Suprapubic skin (tissue), 3 donors: ENCODE results near the gene TNFRSF14.

Source experiments
- POLR2AphosphoS5 ChIP-seq, 3 donors: sonication (generic); formaldehyde crosslinking; IDR thresholded peaks; one replicate each; pipeline ENCODE4 v1.6.1; 2017; ENCODE audit warnings: antibody characterized with exemption in 3 of 3
- TF ChIP-seq, protein P1 (sequence below), 2 donors: fragments of 200-600 bp in 1 of 2; fragments of 450-650 bp in 1 of 2; sonication (generic) in 1 of 2; IDR thresholded peaks; one replicate each; pipeline ENCODE4 v1.5.1; 2016 to 2019; ENCODE audit warnings: antibody characterized with exemption in 2 of 2, mild to moderate bottlenecking in 1 of 2, moderate library complexity in 1 of 2

DNA sequence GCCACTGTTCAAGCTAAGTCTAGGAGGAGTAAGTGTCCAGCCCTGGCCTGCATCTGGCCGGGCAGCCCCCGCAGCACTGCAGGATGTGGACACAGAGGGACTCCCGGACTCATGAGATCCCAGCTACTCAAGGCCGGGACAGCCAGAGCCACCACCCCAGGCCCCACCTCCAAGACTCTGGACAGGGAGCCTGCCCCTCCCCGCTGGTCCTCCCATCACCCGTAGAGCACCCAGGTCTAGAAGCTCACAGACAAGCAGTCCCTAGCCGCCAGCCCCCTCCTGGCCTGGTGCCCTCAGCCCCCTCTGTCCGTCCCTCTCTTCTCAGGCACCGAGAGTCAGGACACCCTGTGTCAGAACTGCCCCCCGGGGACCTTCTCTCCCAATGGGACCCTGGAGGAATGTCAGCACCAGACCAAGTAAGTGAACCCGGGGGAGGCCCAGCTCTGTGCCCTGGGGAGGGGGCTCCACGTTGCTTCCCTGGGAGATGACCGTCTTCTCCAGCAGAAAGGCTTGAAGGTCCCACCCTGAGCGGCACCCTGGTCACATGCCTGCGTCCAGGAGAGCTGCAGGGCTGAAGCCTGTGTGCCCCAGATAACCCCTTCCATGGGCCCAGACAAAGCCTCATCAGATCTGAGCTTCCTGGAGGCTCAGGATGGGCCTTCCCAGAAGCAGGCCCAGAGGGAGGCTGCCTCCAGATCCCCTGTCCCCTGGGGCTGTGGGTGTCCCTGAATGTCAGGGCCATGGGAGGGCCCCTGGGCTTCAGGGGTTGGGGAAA lies 4.3 kb downstream of the TNFRSF14 start:
- TF ChIP-seq, protein P1, sequence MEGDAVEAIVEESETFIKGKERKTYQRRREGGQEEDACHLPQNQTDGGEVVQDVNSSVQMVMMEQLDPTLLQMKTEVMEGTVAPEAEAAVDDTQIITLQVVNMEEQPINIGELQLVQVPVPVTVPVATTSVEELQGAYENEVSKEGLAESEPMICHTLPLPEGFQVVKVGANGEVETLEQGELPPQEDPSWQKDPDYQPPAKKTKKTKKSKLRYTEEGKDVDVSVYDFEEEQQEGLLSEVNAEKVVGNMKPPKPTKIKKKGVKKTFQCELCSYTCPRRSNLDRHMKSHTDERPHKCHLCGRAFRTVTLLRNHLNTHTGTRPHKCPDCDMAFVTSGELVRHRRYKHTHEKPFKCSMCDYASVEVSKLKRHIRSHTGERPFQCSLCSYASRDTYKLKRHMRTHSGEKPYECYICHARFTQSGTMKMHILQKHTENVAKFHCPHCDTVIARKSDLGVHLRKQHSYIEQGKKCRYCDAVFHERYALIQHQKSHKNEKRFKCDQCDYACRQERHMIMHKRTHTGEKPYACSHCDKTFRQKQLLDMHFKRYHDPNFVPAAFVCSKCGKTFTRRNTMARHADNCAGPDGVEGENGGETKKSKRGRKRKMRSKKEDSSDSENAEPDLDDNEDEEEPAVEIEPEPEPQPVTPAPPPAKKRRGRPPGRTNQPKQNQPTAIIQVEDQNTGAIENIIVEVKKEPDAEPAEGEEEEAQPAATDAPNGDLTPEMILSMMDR (IDR thresholded peaks at IDR 0.05): no peak
- TF ChIP-seq POLR2AphosphoS5 (IDR thresholded peaks at IDR 0.05): no peak
